WTC11 (cell line): ENCODE measurements around the gene BEGAIN. TPM values are rescaled to one million over a fixed set of nuclear protein-coding genes. Genes with fewer than 3 reads are reported as not detected.

Experiments
- ATAC-seq: fragments of 200-7000 bp; cut with Tn5 transposase; 2 replicates; pipeline ENCODE4 v1.10.0; 2021; ENCODE audit warnings: mild to moderate bottlenecking, moderate library complexity
- CTCF ChIA-PET: fragments of 300-600 bp; sonication (Branson Sonifier 250); formaldehyde crosslinking; loops from one replicate; lab custom pipeline; 2021; ENCODE audit warnings: antibody characterized with exemption; lab: Charles Lee
- POLR2A ChIA-PET: fragments of 350-600 bp; sonication (Branson Sonifier 250); formaldehyde crosslinking; loops from one replicate; lab custom pipeline; 2021; ENCODE audit warnings: antibody characterized with exemption; lab: Charles Lee
- DNase-seq: peaks from one replicate; pipeline ENCODE4 v3.0.0; 2021; ENCODE audit warnings: low spot score
- H3K27ac Mint-ChIP-seq: 2 replicates; pipeline ENCODE4 v1.8.0; 2021; ENCODE audit warnings: mixed read lengths
- H3K27me3 Mint-ChIP-seq: 2 replicates; pipeline ENCODE4 v1.8.0; 2021; ENCODE audit warnings: low read depth, mild to moderate bottlenecking, moderate library complexity, mixed read lengths
- H3K36me3 Mint-ChIP-seq: 2 replicates; pipeline ENCODE4 v1.8.0; 2021; ENCODE audit warnings: mixed read lengths
- H3K4me1 Mint-ChIP-seq: 2 replicates; pipeline ENCODE4 v1.8.0; 2022; ENCODE audit warnings: mixed read lengths
- H3K4me3 Mint-ChIP-seq: 2 replicates; pipeline ENCODE4 v1.8.0; 2021; ENCODE audit warnings: mild to moderate bottlenecking, moderate library complexity, mixed read lengths
- H3K9me3 Mint-ChIP-seq: 2 replicates; pipeline ENCODE4 v1.8.0; 2021; ENCODE audit warnings: mixed read lengths
- EMX1 ChIP-seq: fragments of 250-450 bp; sonication (Bioruptor Pico); IDR thresholded peaks from 2 replicates; pipeline ENCODE4 v1.8.0; 2021; ENCODE audit warnings: mild to moderate bottlenecking
- ETV6 ChIP-seq: sonication (generic); formaldehyde crosslinking; IDR thresholded peaks from 2 replicates; pipeline ENCODE4 v1.8.1; 2022; ENCODE audit warnings: mild to moderate bottlenecking, missing genetic modification reagents
- GRHL2 ChIP-seq: fragments of 250-450 bp; sonication (Bioruptor Pico); IDR thresholded peaks from 2 replicates; pipeline ENCODE4 v1.8.0; 2022; ENCODE audit warnings: mild to moderate bottlenecking, moderate library complexity; ENCODE audit not compliant: insufficient replicate concordance, severe bottlenecking
- GTF2I ChIP-seq: fragments of 250-450 bp; sonication (Bioruptor Pico); conservative IDR thresholded peaks from 2 replicates; pipeline ENCODE4 v1.4.0; 2021; ENCODE audit warnings: mild to moderate bottlenecking
- KAT7 ChIP-seq: sonication (generic); formaldehyde crosslinking; IDR thresholded peaks from 2 replicates; pipeline ENCODE4 v1.8.1; 2023; ENCODE audit warnings: missing genetic modification reagents, mild to moderate bottlenecking, borderline replicate concordance
- MXD4 ChIP-seq: fragments of 250-450 bp; sonication (Bioruptor Pico); IDR thresholded peaks from 2 replicates; pipeline ENCODE4 v1.8.0; 2021; ENCODE audit warnings: mild to moderate bottlenecking, moderate library complexity, borderline replicate concordance
- MYBL2 ChIP-seq: sonication (generic); formaldehyde crosslinking; IDR thresholded peaks from 2 replicates; pipeline ENCODE4 v1.8.1; 2023; ENCODE audit warnings: mild to moderate bottlenecking, moderate library complexity, missing genetic modification reagents
- OVOL2 ChIP-seq: fragments of 250-450 bp; sonication (Bioruptor Pico); IDR thresholded peaks from 2 replicates; pipeline ENCODE4 v1.9.0; 2021; ENCODE audit warnings: mild to moderate bottlenecking, borderline replicate concordance
- RELA ChIP-seq: sonication (generic); formaldehyde crosslinking; IDR thresholded peaks from 2 replicates; pipeline ENCODE4 v1.8.1; 2022; ENCODE audit warnings: missing genetic modification reagents, mild to moderate bottlenecking, borderline replicate concordance
- SMAD4 ChIP-seq: sonication (generic); formaldehyde crosslinking; IDR thresholded peaks from 2 replicates; pipeline ENCODE4 v1.8.0; 2022; ENCODE audit warnings: mild to moderate bottlenecking, missing genetic modification reagents
- TEAD1 ChIP-seq: sonication (generic); formaldehyde crosslinking; IDR thresholded peaks from 2 replicates; pipeline ENCODE4 v1.8.0; 2022; ENCODE audit warnings: mild to moderate bottlenecking, missing genetic modification reagents
- ZNF232 ChIP-seq: sonication (generic); formaldehyde crosslinking; IDR thresholded peaks from 2 replicates; pipeline ENCODE4 v1.8.0; 2022; ENCODE audit warnings: mild to moderate bottlenecking, missing genetic modification reagents
- ZNF423 ChIP-seq: fragments of 250-450 bp; sonication (Bioruptor Pico); IDR thresholded peaks from 2 replicates; pipeline ENCODE4 v2.1.2; 2022; ENCODE audit warnings: mild to moderate bottlenecking, moderate library complexity
- total RNA-seq: library from RNA; stranded (reverse); gene quantifications from 3 replicates; pipeline ENCODE4 v1.2.3, GENCODE V29; 2021
- TF ChIP-seq, protein P1 (sequence below): fragments of 250-450 bp; sonication (Bioruptor Pico); IDR thresholded peaks from 2 replicates; pipeline ENCODE4 v1.9.0; 2021; ENCODE audit warnings: mild to moderate bottlenecking
- TF ChIP-seq, protein P2 (sequence below): sonication (generic); formaldehyde crosslinking; IDR thresholded peaks from 2 replicates; pipeline ENCODE4 v1.8.1; 2023; ENCODE audit warnings: mild to moderate bottlenecking, moderate library complexity, missing genetic modification reagents
- TF ChIP-seq, protein P3 (sequence below): sonication (generic); formaldehyde crosslinking; IDR thresholded peaks from 2 replicates; pipeline ENCODE4 v1.8.1; 2022; ENCODE audit warnings: low read depth, missing genetic modification reagents, borderline replicate concordance
- TF ChIP-seq, protein P4 (sequence below): sonication (generic); formaldehyde crosslinking; IDR thresholded peaks from 2 replicates; pipeline ENCODE4 v1.8.0; 2022; ENCODE audit warnings: mild to moderate bottlenecking, missing genetic modification reagents

BEGAIN gene
- total RNA-seq, 1 experiment from 2014 or later: 1.3 TPM

DNA sequence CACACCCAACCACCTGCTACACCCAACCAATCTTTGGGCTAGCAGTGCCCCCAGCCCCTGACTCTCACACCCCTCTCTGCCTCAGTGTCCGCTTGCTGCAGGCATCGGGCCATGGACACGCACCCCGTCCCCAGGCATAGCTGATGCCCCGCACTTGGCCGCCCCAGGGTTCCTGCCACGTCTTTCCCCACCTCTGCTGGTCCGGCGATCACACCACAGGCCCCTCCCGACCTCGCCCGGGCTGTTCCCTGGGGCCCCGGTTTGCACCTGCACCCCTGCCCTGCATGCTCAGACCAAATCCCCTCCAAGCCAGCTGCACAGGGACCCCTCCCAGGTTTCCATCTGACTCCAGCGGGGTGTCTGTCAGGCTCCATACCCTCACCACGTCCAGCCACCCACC, 38.3 kb downstream of the BEGAIN start:
- no peak for TF ChIP-seq GRHL2 (CRISPR knock-in tag)
- TF ChIP-seq MXD4: no peak
- TF ChIP-seq ZNF232 (CRISPR knock-in tag): no peak
- TF ChIP-seq, protein P1, sequence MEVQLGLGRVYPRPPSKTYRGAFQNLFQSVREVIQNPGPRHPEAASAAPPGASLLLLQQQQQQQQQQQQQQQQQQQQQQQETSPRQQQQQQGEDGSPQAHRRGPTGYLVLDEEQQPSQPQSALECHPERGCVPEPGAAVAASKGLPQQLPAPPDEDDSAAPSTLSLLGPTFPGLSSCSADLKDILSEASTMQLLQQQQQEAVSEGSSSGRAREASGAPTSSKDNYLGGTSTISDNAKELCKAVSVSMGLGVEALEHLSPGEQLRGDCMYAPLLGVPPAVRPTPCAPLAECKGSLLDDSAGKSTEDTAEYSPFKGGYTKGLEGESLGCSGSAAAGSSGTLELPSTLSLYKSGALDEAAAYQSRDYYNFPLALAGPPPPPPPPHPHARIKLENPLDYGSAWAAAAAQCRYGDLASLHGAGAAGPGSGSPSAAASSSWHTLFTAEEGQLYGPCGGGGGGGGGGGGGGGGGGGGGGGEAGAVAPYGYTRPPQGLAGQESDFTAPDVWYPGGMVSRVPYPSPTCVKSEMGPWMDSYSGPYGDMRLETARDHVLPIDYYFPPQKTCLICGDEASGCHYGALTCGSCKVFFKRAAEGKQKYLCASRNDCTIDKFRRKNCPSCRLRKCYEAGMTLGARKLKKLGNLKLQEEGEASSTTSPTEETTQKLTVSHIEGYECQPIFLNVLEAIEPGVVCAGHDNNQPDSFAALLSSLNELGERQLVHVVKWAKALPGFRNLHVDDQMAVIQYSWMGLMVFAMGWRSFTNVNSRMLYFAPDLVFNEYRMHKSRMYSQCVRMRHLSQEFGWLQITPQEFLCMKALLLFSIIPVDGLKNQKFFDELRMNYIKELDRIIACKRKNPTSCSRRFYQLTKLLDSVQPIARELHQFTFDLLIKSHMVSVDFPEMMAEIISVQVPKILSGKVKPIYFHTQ (CRISPR knock-in tag): no peak
- TF ChIP-seq OVOL2 (CRISPR knock-in tag): no peak
- no peak for TF ChIP-seq ETV6 (CRISPR knock-in tag)
- TF ChIP-seq, protein P2, sequence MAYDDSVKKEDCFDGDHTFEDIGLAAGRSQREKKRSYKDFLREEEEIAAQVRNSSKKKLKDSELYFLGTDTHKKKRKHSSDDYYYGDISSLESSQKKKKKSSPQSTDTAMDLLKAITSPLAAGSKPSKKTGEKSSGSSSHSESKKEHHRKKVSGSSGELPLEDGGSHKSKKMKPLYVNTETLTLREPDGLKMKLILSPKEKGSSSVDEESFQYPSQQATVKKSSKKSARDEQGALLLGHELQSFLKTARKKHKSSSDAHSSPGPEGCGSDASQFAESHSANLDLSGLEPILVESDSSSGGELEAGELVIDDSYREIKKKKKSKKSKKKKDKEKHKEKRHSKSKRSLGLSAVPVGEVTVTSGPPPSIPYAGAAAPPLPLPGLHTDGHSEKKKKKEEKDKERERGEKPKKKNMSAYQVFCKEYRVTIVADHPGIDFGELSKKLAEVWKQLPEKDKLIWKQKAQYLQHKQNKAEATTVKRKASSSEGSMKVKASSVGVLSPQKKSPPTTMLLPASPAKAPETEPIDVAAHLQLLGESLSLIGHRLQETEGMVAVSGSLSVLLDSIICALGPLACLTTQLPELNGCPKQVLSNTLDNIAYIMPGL (CRISPR knock-in tag): no peak
- TF ChIP-seq EMX1 (CRISPR knock-in tag): no peak
- no peaks in the 10 kb centered on the region for H3K9me3 Mint-ChIP-seq
- DNase-seq: no peak
- H3K36me3 Mint-ChIP-seq: no peaks in the 10 kb centered on the region
- H3K27ac Mint-ChIP-seq: no peak overlapping the region
- H3K4me1 Mint-ChIP-seq: peaks cover 12% of the 10 kb centered on the region
- no peak overlapping the region for H3K4me3 Mint-ChIP-seq
- no peak for ATAC-seq
- peaks cover 11% of the 10 kb centered on the region for H3K27me3 Mint-ChIP-seq
- CTCF ChIA-PET: interaction anchor here (1.4 kb wide), 1 partner anchor 10 kb away, joined by 3 read pairs; no protein-coding TSS in a partner anchor
- POLR2A ChIA-PET: no interaction called here

DNA sequence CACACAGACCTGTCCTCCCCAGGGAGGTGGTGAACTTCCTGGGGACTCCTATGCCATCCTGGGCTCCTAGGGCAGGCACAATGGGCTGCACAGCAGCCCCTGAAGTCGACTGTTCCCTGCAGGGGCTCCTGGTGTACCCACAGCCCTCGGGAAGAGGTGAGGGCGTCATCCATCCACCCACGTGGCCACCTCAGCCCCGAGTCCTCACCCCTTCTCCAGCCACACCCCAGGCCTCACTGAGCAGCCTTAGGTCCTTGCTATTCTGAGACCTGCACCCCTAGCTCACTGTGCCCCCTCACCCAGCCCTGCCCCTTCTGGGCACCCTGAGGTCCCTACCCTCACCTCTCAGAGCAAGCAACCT, 38.9 kb downstream of the BEGAIN start:
- Mint-ChIP-seq H3K4me1 (peaks cover 12% of the 10 kb centered on the region), H3K4me3 (no peak overlapping the region), H3K27me3 (peaks cover 11% of the 10 kb centered on the region), H3K9me3 (no peaks in the 10 kb centered on the region), H3K27ac (no peak overlapping the region), H3K36me3 (no peaks in the 10 kb centered on the region)
- ATAC-seq (no peak), DNase-seq (no peak)
- ChIA-PET POLR2A (no interaction called here), CTCF (interaction anchor here (1.4 kb wide), 1 partner anchor 11 kb away, joined by 3 read pairs; no protein-coding TSS in a partner anchor)
- no peak for TF ChIP-seq ZNF423 (CRISPR knock-in tag)
- TF ChIP-seq, protein P3, sequence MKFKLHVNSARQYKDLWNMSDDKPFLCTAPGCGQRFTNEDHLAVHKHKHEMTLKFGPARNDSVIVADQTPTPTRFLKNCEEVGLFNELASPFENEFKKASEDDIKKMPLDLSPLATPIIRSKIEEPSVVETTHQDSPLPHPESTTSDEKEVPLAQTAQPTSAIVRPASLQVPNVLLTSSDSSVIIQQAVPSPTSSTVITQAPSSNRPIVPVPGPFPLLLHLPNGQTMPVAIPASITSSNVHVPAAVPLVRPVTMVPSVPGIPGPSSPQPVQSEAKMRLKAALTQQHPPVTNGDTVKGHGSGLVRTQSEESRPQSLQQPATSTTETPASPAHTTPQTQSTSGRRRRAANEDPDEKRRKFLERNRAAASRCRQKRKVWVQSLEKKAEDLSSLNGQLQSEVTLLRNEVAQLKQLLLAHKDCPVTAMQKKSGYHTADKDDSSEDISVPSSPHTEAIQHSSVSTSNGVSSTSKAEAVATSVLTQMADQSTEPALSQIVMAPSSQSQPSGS (CRISPR knock-in tag): no peak
- no peak for TF ChIP-seq RELA (CRISPR knock-in tag)
- no peak for TF ChIP-seq SMAD4 (CRISPR knock-in tag)
- TF ChIP-seq KAT7 (CRISPR knock-in tag): no peak
- no peak for TF ChIP-seq GTF2I (CRISPR knock-in tag)
- no peak for TF ChIP-seq TEAD1 (CRISPR knock-in tag)
- TF ChIP-seq, protein P4, sequence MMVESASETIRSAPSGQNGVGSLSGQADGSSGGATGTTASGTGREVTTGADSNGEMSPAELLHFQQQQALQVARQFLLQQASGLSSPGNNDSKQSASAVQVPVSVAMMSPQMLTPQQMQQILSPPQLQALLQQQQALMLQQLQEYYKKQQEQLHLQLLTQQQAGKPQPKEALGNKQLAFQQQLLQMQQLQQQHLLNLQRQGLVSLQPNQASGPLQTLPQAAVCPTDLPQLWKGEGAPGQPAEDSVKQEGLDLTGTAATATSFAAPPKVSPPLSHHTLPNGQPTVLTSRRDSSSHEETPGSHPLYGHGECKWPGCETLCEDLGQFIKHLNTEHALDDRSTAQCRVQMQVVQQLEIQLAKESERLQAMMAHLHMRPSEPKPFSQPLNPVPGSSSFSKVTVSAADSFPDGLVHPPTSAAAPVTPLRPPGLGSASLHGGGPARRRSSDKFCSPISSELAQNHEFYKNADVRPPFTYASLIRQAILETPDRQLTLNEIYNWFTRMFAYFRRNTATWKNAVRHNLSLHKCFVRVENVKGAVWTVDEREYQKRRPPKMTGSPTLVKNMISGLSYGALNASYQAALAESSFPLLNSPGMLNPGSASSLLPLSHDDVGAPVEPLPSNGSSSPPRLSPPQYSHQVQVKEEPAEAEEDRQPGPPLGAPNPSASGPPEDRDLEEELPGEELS (CRISPR knock-in tag): no peak
- no peak for TF ChIP-seq MYBL2
